H1 (cell line): ENCODE data around the gene LTBP4. TPM values are rescaled to one million over a fixed set of nuclear protein-coding genes. Genes with fewer than 3 reads are reported as not detected.

Experiments used
- CTCF ChIA-PET: fragments of 300-600 bp; sonication (Branson Sonifier 250); formaldehyde crosslinking; loops from one replicate; lab custom pipeline; 2021; ENCODE audit not compliant: partially characterized antibody; lab: Charles Lee
- POLR2A ChIA-PET: fragments of 300-600 bp; sonication (Branson Sonifier 250); formaldehyde crosslinking; loops from one replicate; lab custom pipeline; 2021; ENCODE audit warnings: inconsistent platforms; ENCODE audit not compliant: partially characterized antibody; lab: Charles Lee
- DNase-seq, 2 experiments: peaks; one replicate each; pipeline versions ENCODE4 v3.0.0 to v3.0.0-alpha.2; 2010 to 2022; ENCODE audit warnings: low spot score in 2 of 2, low read depth in 1 of 2, mixed read lengths in 1 of 2
- FAIRE-seq: peaks from 2 replicates; lab custom pipeline; 2011; peaks lifted over from hg19 to GRCh38; lab: Jason Lieb, UNC
- H2AFZ ChIP-seq: 2 replicates; pipeline ENCODE4 v1.8.1; 2012; ENCODE audit warnings: low read length, inconsistent platforms
- H2AK5ac ChIP-seq: 2 replicates; pipeline ENCODE4 v1.6.1; 2013; ENCODE audit warnings: low read depth, low read length
- H2BK120ac ChIP-seq: replicated peaks from 2 replicates; pipeline ENCODE3; 2013; ENCODE audit warnings: low read depth, low read length, inconsistent platforms
- H2BK12ac ChIP-seq: 2 replicates; pipeline ENCODE4 v1.6.1; 2013; ENCODE audit warnings: low read depth, low read length
- H2BK15ac ChIP-seq: 2 replicates; pipeline ENCODE4 v1.6.1; 2013; ENCODE audit warnings: low read length
- H2BK20ac ChIP-seq: 2 replicates; pipeline ENCODE4 v1.6.1; 2013; ENCODE audit warnings: low read length
- H2BK5ac ChIP-seq: 2 replicates; pipeline ENCODE4 v1.6.1; 2013; ENCODE audit warnings: low read depth, low read length
- H3K14ac ChIP-seq: 2 replicates; pipeline ENCODE4 v1.6.1; 2013; ENCODE audit warnings: inconsistent platforms; ENCODE audit not compliant: insufficient read length
- H3K18ac ChIP-seq: 2 replicates; pipeline ENCODE4 v1.6.1; 2013; ENCODE audit warnings: low read length; ENCODE audit errors: extremely low read depth
- H3K23ac ChIP-seq: 2 replicates; pipeline ENCODE4 v1.6.1; 2013; ENCODE audit warnings: inconsistent platforms; ENCODE audit not compliant: insufficient read length
- H3K23me2 ChIP-seq: 2 replicates; pipeline ENCODE4 v1.6.1; 2013; ENCODE audit warnings: low read depth, low read length
- H3K27ac ChIP-seq: 2 replicates; pipeline ENCODE4 v1.6.1; 2011; ENCODE audit warnings: low read depth, low read length, inconsistent platforms
- H3K27me3 ChIP-seq, 4 experiments: replicated peaks in 1 of 4; 1 replicate in 1 of 4; 2 replicates in 3 of 4; pipeline versions ENCODE4 v1.6.1 to v1.8.1; 2011 to 2013; ENCODE audit warnings: low read length in 3 of 4, mild to moderate bottlenecking in 3 of 4, inconsistent platforms in 2 of 4, mixed read lengths in 2 of 4, moderate library complexity in 1 of 4; ENCODE audit not compliant: control insufficient read depth in 3 of 4, insufficient read depth in 3 of 4; ENCODE audit errors: extremely low read depth in 1 of 4
- H3K36me3 ChIP-seq, 4 experiments: 2 replicates each; pipeline versions ENCODE4 v1.6.1 to v1.8.1; 2011 to 2013; ENCODE audit warnings: mild to moderate bottlenecking in 4 of 4, low read length in 3 of 4, moderate library complexity in 2 of 4, control low read depth in 1 of 4, inconsistent platforms in 1 of 4; ENCODE audit not compliant: insufficient read depth in 4 of 4, control insufficient read depth in 2 of 4
- H3K4ac ChIP-seq: replicated peaks from 2 replicates; pipeline ENCODE3; 2013; ENCODE audit warnings: low read length, low read depth, mixed read lengths, inconsistent platforms; ENCODE audit not compliant: insufficient read length
- H3K4me1 ChIP-seq, 4 experiments: replicated peaks in 1 of 4; 1 replicate in 1 of 4; 2 replicates in 3 of 4; pipeline versions ENCODE4 v1.6.1 to v1.8.1; 2011 to 2013; ENCODE audit warnings: low read length in 3 of 4, inconsistent platforms in 2 of 4, mixed read lengths in 1 of 4; ENCODE audit not compliant: insufficient read depth in 4 of 4, control insufficient read depth in 3 of 4
- H3K4me2 ChIP-seq, 2 experiments: 2 replicates each; pipeline versions ENCODE4 v1.6.1 to v1.8.1; 2011 to 2013; ENCODE audit warnings: low read depth in 2 of 2, low read length in 2 of 2, control low read depth in 1 of 2, inconsistent platforms in 1 of 2, mild to moderate bottlenecking in 1 of 2; ENCODE audit not compliant: insufficient read depth in 1 of 2
- H3K4me3 ChIP-seq, 4 experiments: fragments of 200-600, 300-600 bp in 1 of 4; sonication (generic), shearing (Covaris generic), sonication (Bioruptor Twin) in 1 of 4; 2 replicates each; pipeline versions ENCODE4 v1.5.1 to v1.8.1; 2011 to 2016; ENCODE audit warnings: low read length in 4 of 4, low read depth in 3 of 4, control low read depth in 2 of 4, inconsistent platforms in 2 of 4, mild to moderate bottlenecking in 2 of 4, mixed read lengths in 1 of 4, moderate library complexity in 1 of 4; ENCODE audit not compliant: insufficient read depth in 2 of 4; ENCODE audit errors: extremely low read depth in 1 of 4
- H3K56ac ChIP-seq: replicated peaks from 2 replicates; pipeline ENCODE3; 2013; ENCODE audit warnings: low read depth, mild to moderate bottlenecking, mixed read lengths, low read length, inconsistent platforms; ENCODE audit not compliant: insufficient read length
- H3K79me1 ChIP-seq: 2 replicates; pipeline ENCODE4 v1.6.1; 2013; ENCODE audit warnings: low read depth, low read length, control low read depth
- H3K79me2 ChIP-seq, 2 experiments: 2 replicates each; pipeline versions ENCODE4 v1.6.1 to v1.8.1; 2012 to 2013; ENCODE audit warnings: low read length in 2 of 2, mild to moderate bottlenecking in 2 of 2, inconsistent platforms in 1 of 2; ENCODE audit not compliant: insufficient read depth in 2 of 2, control insufficient read depth in 1 of 2
- H3K9ac ChIP-seq, 4 experiments: replicated peaks in 1 of 4; 1 replicate in 1 of 4; 2 replicates in 3 of 4; pipeline versions ENCODE4 v1.6.1 to v1.8.1; 2011 to 2013; ENCODE audit warnings: low read depth in 3 of 4, low read length in 3 of 4, control low read depth in 2 of 4, mild to moderate bottlenecking in 2 of 4, moderate library complexity in 2 of 4, inconsistent platforms in 1 of 4; ENCODE audit errors: extremely low read depth in 1 of 4
- H3K9me3 ChIP-seq, 2 experiments: 2 replicates each; pipeline versions ENCODE4 v1.6.1 to v1.8.1; 2012 to 2013; ENCODE audit warnings: mild to moderate bottlenecking in 2 of 2, moderate library complexity in 2 of 2, control low read depth in 1 of 2, inconsistent platforms in 1 of 2, low read depth in 1 of 2, low read length in 1 of 2, mixed read lengths in 1 of 2; ENCODE audit not compliant: insufficient read depth in 2 of 2
- H4K20me1 ChIP-seq, 2 experiments: replicated peaks in 1 of 2; 2 replicates each; pipeline versions ENCODE3 to v1.8.1; 2011 to 2013; ENCODE audit warnings: inconsistent platforms in 2 of 2, low read length in 2 of 2, mild to moderate bottlenecking in 1 of 2; ENCODE audit not compliant: insufficient read depth in 2 of 2, control insufficient read depth in 1 of 2
- H4K5ac ChIP-seq: 2 replicates; pipeline ENCODE4 v1.6.1; 2013; ENCODE audit warnings: low read length, low read depth, mixed read lengths, inconsistent platforms; ENCODE audit not compliant: insufficient read length
- H4K8ac ChIP-seq: 2 replicates; pipeline ENCODE4 v1.8.0; 2013; ENCODE audit warnings: mild to moderate bottlenecking, moderate library complexity, low read length, inconsistent platforms; ENCODE audit not compliant: insufficient read depth; ENCODE audit errors: extremely low read depth
- H4K91ac ChIP-seq: replicated peaks from 2 replicates; pipeline ENCODE3; 2013; ENCODE audit warnings: low read length, mixed read lengths, inconsistent platforms; ENCODE audit not compliant: insufficient read length
- E2F6 ChIP-seq: IDR thresholded peaks from 2 replicates; pipeline ENCODE4 v1.6.1; 2012; ENCODE audit warnings: inconsistent platforms
- SP1 ChIP-seq: IDR thresholded peaks from 2 replicates; pipeline ENCODE4 v1.6.1; 2011; ENCODE audit warnings: low read depth, low read length
- SP2 ChIP-seq: IDR thresholded peaks from 2 replicates; pipeline ENCODE4 v1.6.1; 2012; ENCODE audit warnings: mild to moderate bottlenecking, low read length, inconsistent platforms
- SUZ12 ChIP-seq: fragments of 200-600 bp; sonication (generic); IDR thresholded peaks from 2 replicates; pipeline ENCODE4 v1.6.1; 2012; ENCODE audit warnings: mild to moderate bottlenecking, inconsistent platforms, low read length, moderate library complexity, mixed read lengths
- WGBS, 2 experiments: shearing (Covaris generic) in 1 of 2; methylation state at CpG; one replicate each; pipeline versions ENCODE4 v1.1.6 to v1.1.7; 2013 to 2015; ENCODE audit warnings: low lambda C conversion rate in 2 of 2, mixed read lengths in 2 of 2, inconsistent platforms in 1 of 2, low coverage in 1 of 2, missing lambda C conversion rate in 1 of 2; ENCODE audit not compliant: insufficient replicate concordance in 2 of 2, insufficient coverage in 1 of 2, insufficient read length in 1 of 2; ENCODE audit errors: extremely low coverage in 1 of 2, missing lambda C conversion rate in 1 of 2; 5-methylcytosine and 5-hydroxymethylcytosine counted together
- polyA plus RNA-seq, 7 experiments: library from polyadenylated mRNA; depleted of rRNA in 3 of 7; stranded (reverse) in 5 of 7; unstranded in 2 of 7; fragments of >200 nt in 5 of 7; fragments of 200-250 nt in 2 of 7; gene quantifications; 1 replicate in 5 of 7; 2 replicates in 1 of 7; 4 replicates in 1 of 7; pipeline versions ENCODE4 v1.2.1 to v1.2.3, GENCODE V29; 2011 to 2013; ENCODE audit warnings: missing spikeins in 2 of 7, mixed read lengths in 2 of 7
- total RNA-seq: library from RNA; stranded (reverse); fragmentation: NEBNext Ultra II Directional; extraction: Animal tissue kit (Norgen Biotek cat#: 25700); gene quantifications from 2 replicates; pipeline ENCODE4 v1.2.1, GENCODE V29; 2021

The LTBP4 gene
- total and polyA plus RNA-seq, 2 of the 8 experiments (the other 6 are each of a cell fraction or from before 2014, with no cell fraction given), result 54.5 to 77.1 TPM

DNA sequence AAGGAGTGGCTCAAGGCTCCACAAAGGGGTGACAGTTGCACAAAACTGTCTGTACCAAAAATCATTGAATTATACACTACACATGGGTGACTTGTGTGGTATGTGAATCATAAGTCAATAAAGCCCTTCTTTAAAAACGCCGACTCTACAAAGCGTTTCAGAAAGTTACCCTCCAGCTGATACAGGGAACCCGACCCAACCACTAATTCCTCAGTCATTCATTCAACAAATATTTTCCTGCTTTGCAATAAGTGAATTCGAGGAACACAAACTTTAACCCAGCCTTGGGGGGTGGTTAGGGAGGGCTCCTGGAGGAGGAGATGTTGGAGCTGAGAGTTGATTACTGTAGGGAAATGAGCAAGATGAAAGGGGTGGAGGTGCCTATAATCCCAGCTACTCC lies 32.0 kb downstream of the LTBP4 start:
- no peak overlapping the region for H3K4me3 ChIP-seq
- WGBS, 2 experiments, result 88% methylated on average over 5 of the region's 5 CpGs; no CpG with 5 or more reads in 1 of the 2 experiments
- no peak overlapping the region for H4K5ac ChIP-seq
- H3K23me2 ChIP-seq, result no peaks in the 10 kb centered on the region
- no peak overlapping the region for H3K27ac ChIP-seq
- H3K9me3 ChIP-seq, result no peaks in the 10 kb centered on the region
- H2AFZ ChIP-seq, result no peak overlapping the region
- peak overlapping the region; percentile 66; the same call in 1 of the 2 replicates for H2BK20ac ChIP-seq
- no peak overlapping the region for H3K9ac ChIP-seq
- H4K20me1 ChIP-seq, result peaks cover 0 to 2% of the 10 kb centered on the region in 2 experiments
- DNase-seq (no peak), FAIRE-seq (no peak)
- H3K18ac ChIP-seq, result no peak overlapping the region
- no peak overlapping the region for H2BK12ac ChIP-seq
- no peak overlapping the region for H3K14ac ChIP-seq
- H3K4me2 ChIP-seq, result no peak overlapping the region
- ChIA-PET CTCF (interaction anchor here (0.6 to 4.9 kb wide), 9 partner anchors 9 to 318 kb away, joined by 3 to 100 read pairs (median 29); partner anchors contain the start of gene LTBP4), POLR2A (interaction anchor here (0.6 to 2.4 kb wide), 4 partner anchors 9 to 85 kb away, joined by 3 to 8 read pairs (median 4); no protein-coding TSS in a partner anchor)
- H3K27me3 ChIP-seq, result peaks cover 0 to 13% (median 8%) of the 10 kb centered on the region in 4 experiments; a peak in 3 of 7 replicates
- H4K8ac ChIP-seq, result no peak overlapping the region
- no peak overlapping the region for H2BK15ac ChIP-seq
- no peak overlapping the region for H3K4ac ChIP-seq
- H3K36me3 ChIP-seq, result peaks cover 0 to 7% (median 3%) of the 10 kb centered on the region in 4 experiments; a peak in 2 of 8 replicates
- TF ChIP-seq SP2 (no peak), SUZ12 (no peak), SP1 (no peak), E2F6 (no peak)
- peaks cover 0 to 9% (median 4%) of the 10 kb centered on the region in 4 experiments; a peak in 5 of 7 replicates for H3K4me1 ChIP-seq
- H2BK120ac ChIP-seq, result no peak overlapping the region
- no peak overlapping the region for H3K23ac ChIP-seq
- no peak overlapping the region for H3K56ac ChIP-seq
- H3K79me1 ChIP-seq, result no peaks in the 10 kb centered on the region
- no peak overlapping the region for H4K91ac ChIP-seq
- no peak overlapping the region for H2AK5ac ChIP-seq
- H3K79me2 ChIP-seq, result no peaks in the 10 kb centered on the region
- H2BK5ac ChIP-seq, result no peak overlapping the region
